ENCODE results near the gene ZFPM1.

Gene ZFPM1

DNA sequence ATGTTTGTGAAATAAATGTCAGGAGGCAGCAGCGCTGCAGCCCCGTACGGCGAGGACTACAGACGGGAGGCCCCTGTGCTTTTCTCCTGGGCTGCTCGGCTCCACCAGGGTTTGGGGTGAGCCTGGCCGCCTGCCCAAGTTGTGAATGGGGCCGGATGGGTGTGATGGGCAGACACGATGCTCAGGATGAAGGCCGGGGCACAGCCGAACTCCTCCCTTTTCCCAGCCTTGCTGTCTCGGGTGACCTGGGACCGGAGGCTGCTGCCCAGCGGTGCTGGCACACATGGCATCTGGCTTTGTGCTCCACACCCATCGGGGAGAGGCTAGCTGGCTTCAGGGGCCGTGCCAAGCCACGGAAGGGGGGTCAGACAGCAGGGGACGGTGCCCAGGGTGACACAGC is 34.2 kb upstream of the ZFPM1 start:
- DNase-seq, result no peak

- DNase-seq, result no peak
Measured at GRCh38 chr16:88419790-88420189, 33.3 kb upstream of the ZFPM1 start.

DNA sequence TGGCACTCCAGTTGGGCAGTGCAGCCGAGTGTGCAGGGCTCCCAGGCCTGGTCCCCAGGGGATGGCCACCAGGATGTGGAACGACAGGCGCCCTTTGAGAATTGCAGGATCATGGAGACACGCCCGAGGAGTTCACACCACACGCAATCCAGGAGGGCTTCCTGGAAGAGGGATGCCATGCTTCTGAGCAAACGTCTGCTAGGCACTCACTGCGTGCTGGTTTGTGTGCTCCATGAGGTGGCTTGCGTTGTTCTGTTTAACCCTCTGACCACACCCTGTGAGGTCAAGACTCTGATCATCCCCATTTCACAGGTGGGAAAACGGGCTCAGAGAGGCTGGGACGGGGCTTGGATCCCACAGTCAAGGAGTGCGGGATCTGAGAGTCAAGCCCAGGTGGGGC is 32.6 kb upstream of the ZFPM1 start:
- DNase-seq, result no peak

DNA sequence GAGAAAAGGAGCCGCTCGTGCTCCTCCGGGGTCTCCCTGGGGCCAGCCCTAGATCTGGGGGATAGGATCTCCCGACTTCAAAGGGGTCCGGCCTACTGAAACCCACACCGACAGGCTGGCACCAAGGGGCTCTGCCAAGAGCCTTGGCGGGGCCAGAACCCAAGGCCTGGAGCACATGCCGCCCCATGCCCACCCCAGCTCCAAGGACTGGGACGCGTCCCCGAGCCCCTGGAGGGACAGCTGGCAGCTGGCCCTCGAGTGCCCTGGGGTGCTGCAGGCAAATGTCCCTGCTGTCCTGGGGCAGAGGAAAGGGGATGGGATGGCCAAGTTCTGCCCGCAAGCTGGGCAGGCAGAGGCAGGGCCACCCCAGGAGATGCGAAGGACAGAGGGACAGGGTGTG is 31.8 kb upstream of the ZFPM1 start:
- no peak for DNase-seq

- no peak for DNase-seq
Measured at GRCh38 chr16:88421871-88422433, 31.1 kb upstream of the ZFPM1 start.

- no peak for DNase-seq
Measured at GRCh38 chr16:88422733-88423447, 30.2 kb upstream of the ZFPM1 start.

- no peak for DNase-seq
Measured at GRCh38 chr16:88423448-88423850, 29.6 kb upstream of the ZFPM1 start.

DNA sequence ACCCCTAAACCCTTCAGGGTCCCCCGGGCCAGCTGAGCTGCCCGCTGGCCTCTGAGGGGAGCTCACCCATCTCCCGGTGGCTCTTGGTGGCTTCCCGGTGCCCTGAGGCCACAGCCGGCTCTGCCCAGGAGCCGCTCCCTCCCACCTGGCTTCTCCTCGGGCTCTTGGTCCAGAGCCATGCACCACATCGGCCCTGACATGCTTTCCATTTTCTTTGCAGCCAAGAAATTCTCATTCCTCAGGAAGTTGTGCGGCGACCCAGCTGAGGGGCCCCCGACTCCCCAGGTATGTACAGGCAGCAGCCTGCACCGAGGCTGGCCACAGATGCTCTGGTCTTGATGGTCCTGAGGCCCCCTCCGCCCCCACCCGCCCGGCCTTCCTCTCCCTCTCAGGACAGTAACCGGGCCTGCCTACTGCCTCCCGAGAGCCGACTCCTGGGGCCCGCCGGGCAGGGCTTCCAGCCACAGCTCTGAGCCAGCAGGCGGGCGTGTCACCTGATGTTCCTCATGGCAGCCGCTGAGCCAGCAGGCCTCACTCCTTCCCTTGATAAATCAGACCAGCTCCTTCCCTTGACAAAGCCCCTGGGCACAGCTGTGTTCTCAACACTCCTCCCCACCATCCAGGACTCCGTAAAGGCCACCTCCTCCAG is 28.4 kb upstream of the ZFPM1 start:
- DNase-seq, result no peak

- DNase-seq, result no peak
Measured at GRCh38 chr16:88426018-88426417, 27.1 kb upstream of the ZFPM1 start.

DNA sequence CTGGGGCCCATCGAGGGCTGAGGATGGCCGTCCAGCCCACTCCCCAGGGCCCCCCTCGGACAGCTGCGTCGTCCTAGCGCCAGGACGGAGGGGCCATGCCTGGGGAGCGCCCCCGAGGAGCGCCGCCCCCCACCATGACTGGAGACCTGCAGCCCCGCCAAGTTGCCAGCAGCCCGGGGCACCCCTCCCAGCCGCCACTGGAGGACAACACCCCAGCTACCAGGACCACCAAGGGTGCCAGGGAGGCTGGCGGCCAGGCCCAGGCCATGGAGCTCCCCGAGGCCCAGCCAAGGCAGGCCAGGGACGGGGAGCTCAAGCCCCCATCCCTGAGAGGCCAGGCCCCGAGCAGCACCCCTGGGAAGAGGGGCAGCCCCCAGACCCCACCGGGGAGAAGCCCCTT is 25.7 kb upstream of the ZFPM1 start:
- no peak for DNase-seq

GRCh38 chr16:88428156-88428555 is 24.9 kb upstream of the ZFPM1 start:
- DNase-seq, result no peak

- no peak for DNase-seq
Measured at GRCh38 chr16:88428616-88429386, 24.3 kb upstream of the ZFPM1 start.

- DNase-seq, result no peak
Measured at GRCh38 chr16:88429387-88430184, 23.5 kb upstream of the ZFPM1 start.

DNA sequence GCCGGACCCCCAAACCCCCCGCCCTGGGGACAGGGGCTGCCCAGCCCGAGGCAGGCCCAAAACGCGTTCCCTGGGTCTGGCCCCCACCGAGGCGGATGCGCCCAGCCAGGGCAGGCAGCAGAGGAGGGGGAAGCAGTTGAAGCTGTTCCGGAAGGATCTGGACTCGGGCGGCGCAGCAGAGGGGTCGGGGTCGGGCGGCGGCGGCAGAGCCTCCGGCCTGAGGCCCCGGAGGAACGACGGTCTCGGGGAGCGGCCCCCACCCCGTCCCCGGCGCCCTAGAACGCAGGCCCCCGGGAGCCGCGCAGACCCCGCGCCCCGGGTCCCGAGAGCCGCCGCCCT is 22.9 kb upstream of the ZFPM1 start:
- DNase-seq, result no peak

DNA sequence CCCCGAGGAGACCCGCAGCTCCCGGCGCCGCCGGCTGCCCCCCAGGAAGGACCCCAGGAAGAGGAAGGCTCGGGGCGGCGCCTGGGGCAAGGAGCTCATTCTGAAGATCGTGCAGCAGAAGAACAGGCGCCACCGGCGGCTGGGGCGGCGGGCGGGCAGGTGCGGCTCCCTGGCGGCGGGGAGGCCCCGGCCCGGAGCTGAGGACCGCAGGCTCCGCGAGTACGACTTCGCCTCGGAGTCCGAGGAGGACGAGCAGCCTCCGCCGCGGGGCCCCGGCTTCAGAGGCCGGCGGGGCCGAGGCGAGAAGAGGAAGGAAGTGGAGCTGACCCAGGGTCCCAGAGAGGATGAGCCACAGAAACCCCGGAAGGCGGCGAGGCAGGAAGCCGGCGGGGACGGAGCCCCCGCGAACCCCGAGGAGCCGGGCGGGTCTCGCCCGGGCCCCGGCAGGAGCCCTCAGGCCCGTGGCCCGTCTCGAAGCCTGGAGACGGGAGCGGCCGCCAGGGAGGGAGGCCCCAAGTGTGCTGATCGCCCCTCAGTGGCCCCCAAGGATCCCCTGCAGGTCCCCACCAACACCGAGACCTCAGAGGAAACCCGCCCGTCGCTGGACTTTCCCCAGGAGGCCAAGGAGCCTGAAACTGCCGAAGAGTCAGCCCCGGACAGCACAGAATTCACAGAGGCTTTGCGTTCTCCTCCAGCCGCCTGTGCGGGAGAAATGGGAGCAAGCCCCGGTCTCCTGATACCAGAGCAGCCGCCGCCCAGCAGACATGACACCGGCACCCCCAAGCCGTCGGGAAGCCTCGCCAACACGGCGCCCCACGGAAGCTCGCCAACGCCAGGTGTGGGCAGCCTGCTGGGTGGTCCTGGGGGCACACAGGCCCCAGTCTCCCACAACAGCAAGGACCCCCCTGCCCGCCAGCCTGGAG is 22.3 kb upstream of the ZFPM1 start:
- DNase-seq, result peak; percentile 31

DNA sequence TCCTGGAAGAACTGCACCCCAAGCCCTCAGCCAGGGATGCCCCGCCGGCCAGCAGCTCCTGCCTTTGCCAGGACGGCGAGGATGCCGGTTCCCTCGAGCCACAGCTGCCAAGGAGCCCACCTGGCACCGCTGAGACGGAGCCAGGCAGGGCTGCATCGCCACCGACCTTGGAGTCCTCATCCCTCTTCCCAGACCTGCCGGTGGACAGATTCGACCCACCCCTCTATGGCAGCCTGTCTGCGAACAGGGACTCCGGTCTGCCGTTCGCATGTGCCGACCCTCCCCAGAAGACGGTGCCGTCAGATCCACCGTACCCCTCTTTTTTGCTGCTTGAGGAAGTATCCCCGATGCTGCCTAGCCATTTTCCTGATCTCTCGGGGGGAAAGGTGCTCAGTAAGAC is 21.4 kb upstream of the ZFPM1 start:
- DNase-seq, result no peak

GRCh38 chr16:88432174-88432573 is 20.9 kb upstream of the ZFPM1 start:
- no peak for DNase-seq

- DNase-seq, result no peak
Measured at GRCh38 chr16:88432753-88433152, 20.3 kb upstream of the ZFPM1 start.

DNA sequence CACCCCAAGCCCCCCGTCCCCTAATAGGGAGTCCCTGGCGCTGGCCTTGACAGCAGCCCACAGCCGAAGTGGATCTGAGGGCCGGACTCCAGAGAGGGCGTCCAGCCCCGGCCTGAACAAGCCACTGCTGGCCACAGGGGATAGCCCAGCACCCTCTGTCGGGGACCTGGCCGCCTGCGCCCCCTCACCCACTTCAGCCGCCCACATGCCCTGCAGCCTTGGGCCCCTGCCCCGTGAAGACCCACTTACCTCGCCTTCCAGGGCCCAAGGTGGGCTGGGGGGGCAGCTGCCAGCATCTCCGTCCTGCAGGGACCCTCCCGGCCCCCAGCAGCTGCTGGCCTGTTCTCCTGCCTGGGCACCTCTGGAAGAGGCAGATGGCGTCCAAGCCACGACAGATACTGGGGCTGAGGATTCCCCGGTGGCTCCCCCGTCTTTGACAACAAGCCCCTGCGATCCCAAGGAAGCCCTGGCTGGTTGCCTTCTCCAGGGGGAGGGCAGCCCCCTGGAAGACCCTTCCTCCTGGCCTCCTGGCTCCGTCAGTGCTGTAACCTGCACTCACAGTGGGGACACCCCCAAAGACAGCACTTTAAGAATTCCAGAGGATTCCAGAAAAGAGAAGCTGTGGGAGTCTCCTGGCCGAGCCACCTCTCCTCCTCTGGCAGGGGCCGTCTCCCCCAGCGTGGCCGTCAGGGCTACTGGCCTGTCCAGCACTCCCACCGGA is 19.3 kb upstream of the ZFPM1 start:
- no peak for DNase-seq

DNA sequence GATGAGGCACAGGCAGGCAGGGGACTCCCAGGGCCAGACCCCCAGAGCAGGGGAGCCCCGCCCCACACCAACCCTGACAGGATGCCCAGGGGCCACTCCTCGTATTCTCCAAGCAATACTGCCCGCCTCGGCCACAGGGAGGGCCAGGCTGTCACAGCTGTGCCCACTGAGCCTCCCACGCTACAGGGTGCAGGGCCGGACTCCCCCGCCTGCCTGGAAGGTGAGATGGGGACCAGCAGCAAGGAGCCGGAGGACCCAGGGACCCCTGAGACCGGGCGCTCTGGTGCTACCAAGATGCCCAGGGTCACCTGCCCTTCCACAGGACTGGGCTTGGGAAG is 18.8 kb upstream of the ZFPM1 start:
- no peak for DNase-seq

GRCh38 chr16:88434746-88435145 is 18.3 kb upstream of the ZFPM1 start:
- no peak for DNase-seq

All from activated T-cell treated with anti-CD3 and anti-CD28 coated beads for 4 hours (primary cell).